ENCODE measurements around the gene TOGARAM2.

TOGARAM2 gene

DNA sequence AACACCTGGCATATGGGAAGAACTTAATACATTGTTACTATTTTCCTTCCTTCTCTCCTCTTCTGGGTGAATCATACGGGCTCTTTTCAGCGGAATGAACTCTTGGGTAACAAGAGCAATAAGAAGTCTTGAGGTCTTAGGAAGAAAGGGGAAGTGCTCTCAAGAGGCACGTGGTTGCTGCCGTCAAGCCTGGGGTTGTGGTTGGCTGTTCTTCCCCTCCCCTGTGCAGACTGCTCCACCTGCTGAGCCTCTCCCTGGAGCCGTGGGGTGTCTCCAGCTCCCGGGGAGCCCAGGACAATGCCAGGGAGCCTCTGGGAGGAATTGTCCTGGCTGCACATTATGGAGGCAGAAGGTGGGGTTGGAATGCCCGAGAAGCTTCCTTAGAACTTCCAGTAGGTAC is 19.4 kb downstream of the TOGARAM2 start:
- no peak for FAIRE-seq

DNA sequence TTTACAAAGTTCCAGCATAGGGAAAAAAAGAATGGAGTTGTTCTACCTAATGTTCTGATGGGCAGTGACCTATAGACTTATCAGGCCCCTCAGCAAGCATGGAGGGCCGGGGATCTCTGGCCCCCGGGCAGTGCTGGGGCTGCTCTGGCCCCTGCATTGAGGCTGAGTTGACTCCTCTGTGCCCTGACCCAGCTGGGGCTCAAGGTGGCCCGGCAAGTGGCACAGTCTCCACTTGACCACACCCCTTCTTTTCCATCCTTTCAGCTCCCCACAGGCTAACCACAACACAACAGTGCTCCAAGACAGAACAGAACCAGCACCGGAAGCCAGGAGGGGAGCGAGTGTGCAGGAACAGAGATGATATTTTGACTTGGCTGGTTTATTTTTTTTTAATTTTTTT is 19.9 kb downstream of the TOGARAM2 start:
- FAIRE-seq, result no peak

- no peak for FAIRE-seq
These were observed 20.7 kb downstream of the TOGARAM2 start for GRCh38 chr2:29001806-29002205.

DNA sequence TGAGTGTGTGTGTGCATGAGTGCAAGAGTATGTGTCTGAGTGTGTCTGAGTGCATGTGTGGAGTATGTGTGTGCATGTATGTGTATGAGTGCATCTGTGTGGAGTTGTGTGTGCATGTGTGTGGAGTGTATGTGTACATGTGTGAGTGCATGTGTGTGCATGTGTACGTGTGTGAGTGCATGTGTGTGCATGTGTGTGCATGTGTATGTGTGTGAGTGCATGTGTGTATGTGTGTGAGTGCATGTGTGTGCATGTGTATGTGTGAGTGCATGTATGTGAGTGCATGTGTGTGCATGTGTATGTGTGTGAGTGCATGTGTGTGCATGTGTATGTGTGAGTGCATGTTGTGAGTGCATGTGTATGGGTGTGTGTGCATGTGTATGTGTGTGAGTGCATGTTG is 23.7 kb downstream of the TOGARAM2 start:
- FAIRE-seq, result no peak

- FAIRE-seq, result no peak
These were observed 24.2 kb downstream of the TOGARAM2 start for GRCh38 chr2:29005331-29005730.

GRCh38 chr2:29006092-29006979 is 25.2 kb downstream of the TOGARAM2 start:
- no peak for FAIRE-seq

DNA sequence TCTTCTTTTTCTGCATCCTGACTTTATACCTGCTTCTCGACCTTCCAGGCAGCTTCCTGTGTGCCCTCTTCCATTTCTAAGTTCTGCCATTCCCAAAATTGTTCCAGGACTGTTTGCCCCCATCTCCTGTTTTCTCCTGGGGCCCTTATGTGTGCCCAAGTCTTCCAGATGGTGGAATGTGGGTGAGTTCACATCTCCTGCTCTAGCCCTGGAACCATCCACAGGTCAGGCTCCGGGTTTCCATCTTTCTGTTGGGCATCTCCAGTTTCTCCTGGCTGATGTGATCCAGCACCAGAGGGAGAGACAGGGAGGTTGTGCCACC is 25.8 kb downstream of the TOGARAM2 start:
- FAIRE-seq, result no peak

GRCh38 chr2:29009270-29009669 is 28.2 kb downstream of the TOGARAM2 start:
- no peak for FAIRE-seq

- FAIRE-seq, result no peak
These were observed 28.9 kb downstream of the TOGARAM2 start for GRCh38 chr2:29009711-29010677.

DNA sequence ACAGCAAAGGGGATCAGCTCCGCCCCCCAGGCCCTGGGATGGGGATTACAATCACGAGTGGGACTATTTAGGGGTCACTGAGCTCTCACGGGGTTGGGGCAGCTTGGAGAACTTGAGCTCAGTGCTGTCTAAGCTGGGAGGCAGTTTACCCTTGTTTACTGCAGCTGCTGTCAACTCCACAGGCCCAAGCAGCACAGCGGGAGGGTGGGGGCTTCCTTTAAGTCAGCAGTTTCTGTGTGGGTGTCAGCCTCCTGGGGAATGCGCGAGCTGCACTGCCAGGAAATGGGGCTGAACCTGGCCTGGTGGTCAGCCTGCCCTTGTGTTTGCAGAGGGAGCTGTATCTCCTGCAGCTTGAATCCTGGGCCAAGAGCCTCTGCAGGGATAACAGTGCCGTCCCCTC is 29.8 kb downstream of the TOGARAM2 start:
- FAIRE-seq, result no peak

DNA sequence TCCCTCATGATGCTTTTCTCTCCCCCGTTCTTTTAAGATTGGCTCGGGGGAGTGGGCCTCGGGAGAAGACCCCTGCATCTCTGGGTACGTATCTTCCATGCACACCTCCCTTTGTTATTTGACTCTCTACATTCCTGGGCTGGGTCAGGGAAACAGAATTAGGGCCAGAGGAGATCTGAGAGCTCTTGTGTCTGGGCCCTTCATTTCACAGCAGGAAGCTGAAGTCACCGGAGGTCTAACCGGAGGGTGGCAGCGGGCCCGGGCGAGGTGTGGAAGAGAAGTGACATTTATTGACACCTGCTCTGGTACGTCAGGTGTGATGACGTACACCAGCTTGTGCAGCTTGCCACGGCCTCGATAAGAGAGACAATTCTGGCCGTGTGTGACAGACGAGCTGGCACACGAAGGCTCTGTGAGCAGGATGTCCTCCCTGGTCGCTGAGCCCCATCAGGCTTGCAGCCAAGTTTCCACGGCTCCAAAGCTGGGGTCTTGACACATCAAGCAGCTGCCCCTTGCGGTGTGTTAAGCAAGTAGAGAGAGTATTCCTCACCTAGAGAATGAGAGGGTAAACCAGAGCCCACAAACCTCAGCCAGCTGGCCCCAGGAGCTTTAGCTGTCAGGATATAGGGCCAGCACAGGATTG is 30.4 kb downstream of the TOGARAM2 start:
- no peak for FAIRE-seq

DNA sequence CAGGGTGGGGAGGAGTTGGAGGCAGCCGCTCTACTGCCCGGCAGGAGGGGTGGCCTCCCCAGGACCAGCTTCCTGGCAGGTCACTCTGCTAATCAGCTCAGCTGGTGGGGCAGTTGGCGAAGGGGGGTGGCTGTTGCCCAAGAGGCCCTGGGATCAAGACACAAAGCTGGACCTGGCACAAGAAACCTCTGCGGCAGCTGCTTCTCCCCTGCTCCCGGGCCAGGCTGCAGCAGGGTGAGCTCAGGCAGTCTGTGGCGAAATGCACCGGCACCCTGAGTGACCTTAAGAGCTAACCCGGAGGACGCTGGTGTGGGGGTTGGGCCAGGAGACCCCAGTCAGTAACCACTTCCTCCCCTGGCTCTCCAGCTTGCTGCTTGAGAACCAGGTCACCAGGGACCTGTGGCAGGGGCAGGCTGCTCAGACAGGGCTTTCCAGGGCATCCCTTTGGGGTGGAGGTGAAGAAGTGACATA is 31.1 kb downstream of the TOGARAM2 start:
- FAIRE-seq, result no peak

- no peak for FAIRE-seq
These were observed 32.1 kb downstream of the TOGARAM2 start for GRCh38 chr2:29013057-29013780.

DNA sequence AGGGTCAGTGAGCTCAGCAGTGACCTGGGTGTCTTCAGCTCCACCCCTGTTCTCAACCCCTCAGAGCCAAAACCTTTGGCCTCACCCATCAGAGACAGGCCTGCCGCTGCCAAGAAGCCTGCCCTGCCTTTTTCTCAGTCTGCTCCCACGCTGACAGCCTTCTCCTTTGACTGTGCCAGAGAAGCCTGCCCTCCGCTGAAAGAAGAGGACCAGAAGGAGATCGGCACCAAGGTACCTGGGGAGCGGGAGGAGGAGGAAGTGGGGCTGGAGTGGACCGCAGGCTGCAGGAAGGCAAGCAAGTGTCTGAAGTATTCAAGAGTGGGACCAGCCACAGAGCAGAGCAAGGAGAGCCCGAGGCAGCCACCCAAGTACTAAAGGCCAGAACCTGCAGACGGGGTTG is 33.2 kb downstream of the TOGARAM2 start:
- no peak for FAIRE-seq

DNA sequence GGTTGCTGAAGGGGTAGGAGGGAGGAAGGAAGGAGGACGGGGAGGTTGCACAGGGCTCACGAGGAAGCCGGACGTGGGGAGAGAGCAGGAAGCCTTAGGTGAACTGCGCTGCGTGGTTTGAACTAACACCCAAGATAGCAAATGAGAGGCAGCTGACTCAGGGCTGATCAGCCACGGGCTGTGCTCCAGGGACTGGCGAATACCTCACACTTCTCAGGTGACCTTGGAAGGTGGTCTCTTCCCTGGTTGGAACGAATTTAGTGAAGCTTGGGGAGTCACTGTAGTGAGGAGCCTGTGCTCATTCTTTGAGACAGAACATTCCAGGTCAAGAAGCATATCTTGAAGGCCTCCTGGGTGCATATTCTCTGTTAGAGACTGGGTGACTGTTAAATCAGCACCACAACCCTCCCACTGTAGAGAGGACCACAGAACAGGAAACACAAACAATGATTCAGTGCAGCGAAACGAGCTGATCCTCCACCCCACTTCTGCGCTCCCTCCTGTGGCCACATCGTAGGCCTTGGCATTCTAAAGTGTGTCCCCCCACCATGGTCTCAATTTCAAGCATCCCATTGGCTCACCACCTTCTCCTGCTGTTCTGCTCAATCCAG is 33.8 kb downstream of the TOGARAM2 start:
- no peak for FAIRE-seq

DNA sequence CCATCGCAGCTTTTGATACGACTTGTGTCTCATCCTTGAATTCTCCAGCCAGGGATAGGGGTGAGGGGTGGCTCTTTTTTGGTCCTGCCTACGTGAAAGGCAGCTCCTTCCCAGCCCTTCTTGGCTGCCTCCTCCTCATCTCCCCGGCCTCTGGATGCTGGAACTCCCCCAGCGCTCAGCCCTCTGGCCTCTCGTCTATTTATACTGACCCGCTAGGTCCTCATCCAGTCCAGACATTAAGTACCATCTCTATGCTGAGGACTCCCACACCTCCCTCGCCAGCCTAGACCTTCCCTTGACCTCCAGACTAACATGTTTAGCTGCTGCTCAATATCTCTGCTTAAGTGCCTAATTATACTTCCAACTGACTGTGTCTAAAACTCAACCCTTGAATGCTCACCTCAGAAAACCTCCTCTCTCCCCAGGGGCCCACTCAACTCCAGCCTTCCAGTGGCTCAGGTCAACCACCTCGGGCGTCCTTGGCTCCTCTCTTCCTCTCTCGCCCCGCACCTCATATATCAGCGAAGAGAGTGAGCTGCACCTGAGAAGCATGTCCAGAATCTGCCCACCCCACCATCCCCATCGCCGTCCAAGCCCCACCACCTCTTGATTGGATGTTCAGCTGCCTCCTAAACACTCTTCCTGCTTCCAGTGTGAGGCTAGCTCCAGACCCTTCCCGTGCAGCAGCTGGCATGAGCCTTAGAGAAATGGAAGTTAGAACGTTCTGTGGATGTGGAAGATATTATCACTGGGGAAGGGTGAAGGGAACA is 34.8 kb downstream of the TOGARAM2 start:
- FAIRE-seq, result no peak

- FAIRE-seq, result no peak
These were observed 35.4 kb downstream of the TOGARAM2 start for GRCh38 chr2:29016504-29016903.

DNA sequence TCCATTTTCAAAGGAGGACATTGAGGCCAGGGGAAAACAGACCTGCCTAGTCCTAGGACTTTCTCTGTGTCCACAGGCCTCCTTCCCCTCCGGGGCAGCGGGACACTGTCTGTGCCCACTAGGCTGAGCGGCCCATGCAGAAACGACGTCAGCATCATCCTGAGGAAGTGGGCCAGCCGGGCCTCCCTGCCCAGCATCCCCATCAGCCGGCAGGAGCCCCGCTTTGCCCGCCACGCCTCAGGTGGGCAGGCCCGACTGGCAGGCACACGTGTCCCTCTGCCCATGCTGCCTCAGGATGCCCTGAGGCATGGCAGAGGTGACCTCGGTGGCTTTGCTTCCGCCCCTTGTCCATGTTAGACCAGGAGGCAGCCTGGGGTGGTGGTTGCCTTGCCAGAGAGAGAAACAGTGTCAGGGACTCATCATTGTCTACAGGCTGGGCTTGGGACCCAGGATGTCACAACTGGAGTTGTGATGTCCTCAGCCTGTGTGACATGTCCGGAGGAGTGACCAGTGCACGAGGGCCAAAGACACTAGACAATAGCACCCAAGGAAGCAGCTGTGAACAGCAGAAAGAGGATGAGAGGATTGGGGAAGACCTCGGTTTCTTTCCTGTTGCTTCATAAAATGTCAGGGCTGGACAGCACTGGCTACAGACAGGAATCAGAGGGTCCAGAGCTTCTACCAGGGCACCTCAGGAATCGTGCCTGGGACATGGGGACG is 36.8 kb downstream of the TOGARAM2 start:
- FAIRE-seq, result no peak

- FAIRE-seq, result no peak
These were observed 40.8 kb downstream of the TOGARAM2 start for GRCh38 chr2:29021886-29022285.

DNA sequence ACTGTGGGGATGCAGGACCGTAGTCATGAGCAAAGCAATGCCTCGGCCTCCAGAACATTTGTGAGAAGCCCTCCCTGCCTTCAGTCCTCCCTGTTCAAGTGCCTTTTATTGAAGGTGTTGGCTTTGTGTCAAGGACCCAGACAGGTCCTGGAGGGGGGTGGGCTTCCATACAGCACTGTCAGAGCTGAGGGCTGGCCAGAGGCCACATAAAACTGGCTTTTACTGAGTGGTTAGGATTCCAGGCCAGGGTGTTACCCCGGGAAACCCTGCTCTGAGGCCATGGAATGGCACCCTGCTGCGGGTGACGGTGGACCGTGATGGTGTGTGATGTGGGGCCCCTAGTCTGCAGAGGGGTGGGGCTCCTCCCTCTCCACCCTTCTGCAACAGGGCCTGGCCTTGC is 41.6 kb downstream of the TOGARAM2 start:
- no peak for FAIRE-seq

- no peak for FAIRE-seq
These were observed 42.1 kb downstream of the TOGARAM2 start for GRCh38 chr2:29023188-29023587.

Data from TTC549 (cell line).